IMR-90 (cell line): Measurements from ENCODE around the gene GNB1L. TPM values are rescaled to one million over a fixed set of nuclear protein-coding genes. Genes with fewer than 3 reads are reported as not detected.
A peak's percentile ranks its signal among the peaks of the same experiment; 100 is the strongest.

Source experiments
- ATAC-seq: fragments of 200-7000 bp; cut with Tn5 transposase; 2 replicates; pipeline ENCODE4 v1.9.1; 2020; ENCODE audit warnings: low read depth, mild to moderate bottlenecking, moderate library complexity
- BruUV-seq: library from RNA; stranded (reverse); fragments of 400-500 nt; replicated peaks from 2 replicates; lab custom pipeline; 2021; lab: Mats Ljungman, UMichigan
- CTCF ChIA-PET: fragments of 300-600 bp; formaldehyde crosslinking; extraction: SDS; loops from one replicate; lab custom pipeline; 2021; ENCODE audit warnings: antibody characterized with exemption; lab: Yijun Ruan, JAX
- POLR2A ChIA-PET: fragments of 300-600 bp; sonication (Branson Sonifier 250); formaldehyde crosslinking; loops from one replicate; lab custom pipeline; 2022; ENCODE audit warnings: antibody characterized with exemption; ENCODE audit not compliant: unreplicated experiment; lab: Charles Lee
- DNase-seq: peaks from one replicate; pipeline ENCODE4 v3.0.0; 2013
- H2AFZ ChIP-seq: replicated peaks from 2 replicates; pipeline ENCODE3; 2013; ENCODE audit warnings: low read length, mild to moderate bottlenecking; ENCODE audit not compliant: poor library complexity
- H2AK5ac ChIP-seq: 2 replicates; pipeline ENCODE4 v1.6.1; 2013; ENCODE audit warnings: low read depth, low read length, inconsistent platforms
- H2AK9ac ChIP-seq: replicated peaks from 2 replicates; pipeline ENCODE3; 2013; ENCODE audit warnings: mild to moderate bottlenecking, low read depth, low read length, moderate library complexity; ENCODE audit not compliant: poor library complexity
- H2BK120ac ChIP-seq: 2 replicates; pipeline ENCODE4 v1.6.1; 2013; ENCODE audit warnings: low read depth, low read length, inconsistent platforms
- H2BK15ac ChIP-seq: 3 replicates; pipeline ENCODE4 v1.6.1; 2013; ENCODE audit warnings: low read depth, low read length, inconsistent platforms
- H2BK20ac ChIP-seq: 2 replicates; pipeline ENCODE4 v1.6.1; 2013; ENCODE audit warnings: low read depth, mild to moderate bottlenecking, inconsistent platforms, low read length, moderate library complexity
- H2BK5ac ChIP-seq: 2 replicates; pipeline ENCODE4 v1.6.1; 2013; ENCODE audit warnings: mild to moderate bottlenecking, low read depth, low read length, inconsistent platforms; ENCODE audit not compliant: poor library complexity, severe bottlenecking
- H3K14ac ChIP-seq: replicated peaks from 2 replicates; pipeline ENCODE4 v1.6.1; 2013; ENCODE audit warnings: low read depth, low read length, inconsistent platforms
- H3K18ac ChIP-seq: 2 replicates; pipeline ENCODE4 v1.6.1; 2013; ENCODE audit warnings: low read depth, low read length, control low read depth
- H3K23ac ChIP-seq: 2 replicates; pipeline ENCODE4 v1.6.1; 2013; ENCODE audit warnings: low read depth, low read length, inconsistent platforms
- H3K27ac ChIP-seq: 2 replicates; pipeline ENCODE4 v1.5.1; 2013; ENCODE audit warnings: mild to moderate bottlenecking, control low read depth, low read length; ENCODE audit not compliant: insufficient read depth
- H3K27me3 ChIP-seq: 2 replicates; pipeline ENCODE4 v1.6.1; 2013; ENCODE audit warnings: low read length; ENCODE audit not compliant: control insufficient read depth, insufficient read depth
- H3K36me3 ChIP-seq: 2 replicates; pipeline ENCODE4 v1.6.1; 2013; ENCODE audit warnings: low read length, mixed read lengths; ENCODE audit not compliant: control insufficient read depth, insufficient read depth
- H3K4ac ChIP-seq: 2 replicates; pipeline ENCODE4 v1.6.1; 2013; ENCODE audit warnings: low read depth, low read length, inconsistent platforms
- H3K4me1 ChIP-seq: 2 replicates; pipeline ENCODE4 v1.6.1; 2013; ENCODE audit warnings: low read length, mixed read lengths; ENCODE audit not compliant: control insufficient read depth, insufficient read depth
- H3K4me2 ChIP-seq: 2 replicates; pipeline ENCODE4 v1.6.1; 2013; ENCODE audit warnings: low read depth, mild to moderate bottlenecking, control low read depth, low read length, moderate library complexity
- H3K4me3 ChIP-seq: 2 replicates; pipeline ENCODE4 v1.5.1; 2013; ENCODE audit warnings: low read depth, mild to moderate bottlenecking, control low read depth, low read length, moderate library complexity; ENCODE audit not compliant: insufficient read depth
- H3K56ac ChIP-seq: 2 replicates; pipeline ENCODE4 v1.6.1; 2013; ENCODE audit warnings: low read length, inconsistent platforms; ENCODE audit not compliant: insufficient read depth; ENCODE audit errors: extremely low read depth
- H3K79me1 ChIP-seq, 2 experiments: 2 replicates each; pipeline ENCODE4 v1.6.1; 2013; ENCODE audit warnings: low read length in 2 of 2, inconsistent platforms in 1 of 2, low read depth in 1 of 2
- H3K9ac ChIP-seq: 2 replicates; pipeline ENCODE4 v1.6.1; 2013; ENCODE audit warnings: low read depth, low read length, control low read depth
- H3K9me1 ChIP-seq: 2 replicates; pipeline ENCODE4 v1.6.1; 2013; ENCODE audit warnings: low read length, inconsistent platforms; ENCODE audit not compliant: insufficient read depth
- H3K9me3 ChIP-seq: 2 replicates; pipeline ENCODE4 v1.6.1; 2013; ENCODE audit warnings: low read length; ENCODE audit not compliant: control insufficient read depth, insufficient read depth
- H4K20me1 ChIP-seq: 2 replicates; pipeline ENCODE4 v1.6.1; 2013; ENCODE audit warnings: low read length, inconsistent platforms; ENCODE audit not compliant: insufficient read depth
- H4K5ac ChIP-seq: 2 replicates; pipeline ENCODE4 v1.6.1; 2013; ENCODE audit warnings: mild to moderate bottlenecking, low read depth, low read length, control low read depth
- H4K8ac ChIP-seq, 2 experiments: 2 replicates each; pipeline ENCODE4 v1.6.1; 2013; ENCODE audit warnings: low read depth in 2 of 2, low read length in 2 of 2, control low read depth in 1 of 2, inconsistent platforms in 1 of 2
- H4K91ac ChIP-seq: 2 replicates; pipeline ENCODE4 v1.6.1; 2013; ENCODE audit warnings: low read depth, low read length, inconsistent platforms; ENCODE audit not compliant: insufficient read depth
- BHLHE40 ChIP-seq: fragments of 150-350 bp; IDR thresholded peaks from 2 replicates; pipeline ENCODE4 v1.6.1; 2016; ENCODE audit warnings: mild to moderate bottlenecking, low read depth, low read length
- CEBPB ChIP-seq: IDR thresholded peaks from 2 replicates; pipeline ENCODE4 v1.6.1; 2012; ENCODE audit warnings: low read depth, low read length, improper control_type of control experiment
- CHD1 ChIP-seq: IDR thresholded peaks from 2 replicates; pipeline ENCODE4 v1.6.1; 2012; ENCODE audit warnings: low read depth, low read length, improper control_type of control experiment
- FOS ChIP-seq: fragments of 150-350 bp; IDR thresholded peaks from 2 replicates; pipeline ENCODE4 v1.6.1; 2016; ENCODE audit warnings: low read depth, low read length
- MAFK ChIP-seq: IDR thresholded peaks from 2 replicates; pipeline ENCODE4 v1.6.1; 2012; ENCODE audit warnings: low read depth, low read length, improper control_type of control experiment
- MAZ ChIP-seq: IDR thresholded peaks from 2 replicates; pipeline ENCODE4 v1.6.1; 2012; ENCODE audit warnings: low read depth, mild to moderate bottlenecking, low read length, improper control_type of control experiment, moderate library complexity, borderline replicate concordance
- MXI1 ChIP-seq: IDR thresholded peaks from 2 replicates; pipeline ENCODE4 v1.6.1; 2012; ENCODE audit warnings: low read depth, mild to moderate bottlenecking, low read length, moderate library complexity, borderline replicate concordance
- NFE2L2 ChIP-seq: fragments of 150-350 bp; IDR thresholded peaks from 2 replicates; pipeline ENCODE4 v1.6.1; 2016; ENCODE audit warnings: low read depth, mild to moderate bottlenecking, low read length
- POLR2A ChIP-seq: IDR thresholded peaks from 2 replicates; pipeline ENCODE4 v1.6.1; 2012; ENCODE audit warnings: mild to moderate bottlenecking, low read depth, low read length
- RAD21 ChIP-seq: IDR thresholded peaks from 2 replicates; pipeline ENCODE4 v1.6.1; 2012; ENCODE audit warnings: low read length, improper control_type of control experiment
- RCOR1 ChIP-seq: IDR thresholded peaks from 2 replicates; pipeline ENCODE4 v1.6.1; 2012; ENCODE audit warnings: mild to moderate bottlenecking, low read length, improper control_type of control experiment; ENCODE audit not compliant: insufficient replicate concordance
- RFX5 ChIP-seq: IDR thresholded peaks from 2 replicates; pipeline ENCODE4 v1.8.0; 2012; ENCODE audit warnings: low read depth, mild to moderate bottlenecking, low read length, moderate library complexity
- SMC3 ChIP-seq: fragments of 150-350 bp; IDR thresholded peaks from 2 replicates; pipeline ENCODE4 v1.6.1; 2016; ENCODE audit warnings: low read depth, mild to moderate bottlenecking, antibody characterized with exemption, low read length, moderate library complexity
- WGBS, 2 experiments: methylation state at CpG; one replicate each; pipeline versions ENCODE4 v1.1.5 to v1.1.7; 2013; ENCODE audit warnings: missing lambda C conversion rate in 2 of 2; ENCODE audit not compliant: insufficient read length in 1 of 2; ENCODE audit errors: extremely low coverage in 2 of 2; 5-methylcytosine and 5-hydroxymethylcytosine counted together
- dilution Hi-C: fragments of 300-500 bp; cut with HindIII; formaldehyde crosslinking; loops from one replicate; pipeline ENCODE4 v1.14.3; 2018; ENCODE audit warnings: low sequenced_read_pairs; ENCODE audit not compliant: unreplicated experiment
- in situ Hi-C: fragments of 300-500 bp; cut with MboI; formaldehyde crosslinking; loops from 3 replicates; pipeline ENCODE4 v1.14.3; 2019; ENCODE audit warnings: low sequenced_read_pairs, inconsistent platforms, mixed read lengths
- intact Hi-C: fragments of 100-400 bp; cut with micrococcal nuclease; formaldehyde crosslinking; loops from 2 replicates; pipeline ENCODE4 v1.10.0; 2022
- polyA plus RNA-seq, 3 experiments: library from polyadenylated mRNA; depleted of rRNA; stranded (reverse); fragments of >200 nt; gene quantifications; 2 replicates each; pipeline ENCODE4 v1.2.3, GENCODE V29; 2012; ENCODE audit warnings: low replicate concordance in 1 of 3
- total RNA-seq: library from RNA; depleted of rRNA; stranded (reverse); fragments of >200 nt; gene quantifications from 2 replicates; pipeline ENCODE4 v1.2.3, GENCODE V29; 2012
- TF ChIP-seq, protein P1 (sequence below): conservative IDR thresholded peaks from 2 replicates; pipeline ENCODE4 v1.5.1; 2012; ENCODE audit warnings: mild to moderate bottlenecking, low read depth, low read length, improper control_type of control experiment
- TF ChIP-seq, protein P2 (sequence below): fragments of 150-350 bp; IDR thresholded peaks from 2 replicates; pipeline ENCODE4 v1.6.1; 2017; ENCODE audit warnings: mild to moderate bottlenecking, antibody characterized with exemption, low read length, low read depth
- TF ChIP-seq, protein P3 (sequence below): fragments of 150-350 bp; IDR thresholded peaks from 2 replicates; pipeline ENCODE4 v1.6.1; 2016; ENCODE audit warnings: low read depth, mild to moderate bottlenecking, low read length, moderate library complexity, borderline replicate concordance

The GNB1L gene
- total and polyA plus RNA-seq, 2 of the 4 experiments (the other 2 are of a cell fraction): 2.5 to 4.4 TPM

DNA sequence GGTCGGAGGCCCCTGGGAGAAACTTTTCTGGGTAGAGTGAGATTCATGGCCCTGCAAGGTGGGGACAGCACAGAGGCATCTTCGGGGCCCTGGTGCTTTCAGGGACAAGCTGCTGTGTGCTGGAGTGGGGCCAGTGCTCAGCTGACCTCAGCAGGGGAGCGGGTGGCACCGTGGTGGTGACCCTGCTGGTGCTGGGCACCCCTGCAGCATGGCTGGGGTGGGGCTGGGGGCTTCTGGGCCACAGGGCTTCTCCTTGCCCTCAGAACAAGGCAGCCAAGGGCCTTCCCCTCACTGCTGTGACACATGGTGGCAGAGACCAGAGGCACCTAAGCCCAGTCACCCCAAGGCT, 24.9 kb upstream of the GNB1L start:
- Histone ChIP-seq H3K14ac (peak overlapping the region; percentile 96), H2BK20ac (peak overlapping the region; percentile 100), H2AK9ac (peak overlapping the region; percentile 97), H3K4me2 (no peak overlapping the region), H3K36me3 (no peaks in the 10 kb centered on the region), H3K4me3 (no peak overlapping the region), H3K56ac (peak overlapping the region; percentile 46; the same call in 1 of the 2 replicates), H3K9me1 (peaks cover 54% of the 10 kb centered on the region), H2BK5ac (peak overlapping the region; percentile 97), H3K27me3 (no peaks in the 10 kb centered on the region), H3K9me3 (no peaks in the 10 kb centered on the region), H2BK120ac (peak overlapping the region; percentile 100), H4K20me1 (peaks cover 4% of the 10 kb centered on the region), H3K18ac (peak overlapping the region; percentile 58), H2AK5ac (peak overlapping the region; percentile 99), H3K4me1 (peaks cover 54% of the 10 kb centered on the region), H3K9ac (no peak overlapping the region; the same call in 1 of the 2 replicates), H3K79me1 (peaks cover 18 to 51% of the 10 kb centered on the region in 2 experiments), H2AFZ (peak overlapping the region; percentile 72), H3K4ac (peak overlapping the region; percentile 99), H4K5ac (peak overlapping the region; percentile 68), H3K23ac (peak overlapping the region; percentile 96), H2BK15ac (peak overlapping the region; percentile 95; the same call in 2 of the 3 replicates), H4K8ac (peak overlapping the region; percentile 93 to 96), H3K27ac (peak overlapping the region; percentile 84), H4K91ac (peak overlapping the region; percentile 100)
- POLR2A ChIA-PET: no interaction called here
- CTCF ChIA-PET: interaction anchor here (0.6 kb wide), 1 partner anchor 78 kb away, joined by 4 read pairs; no protein-coding TSS in a partner anchor
- WGBS, 2 experiments: no CpG with 5 or more reads among the region's 4 CpGs
- intact Hi-C loops: no loop called here
- dilution Hi-C loops: no loop called here
- no peak for DNase-seq
- TF ChIP-seq CEBPB: no peak
- no peak for TF ChIP-seq RCOR1
- TF ChIP-seq, protein P1, sequence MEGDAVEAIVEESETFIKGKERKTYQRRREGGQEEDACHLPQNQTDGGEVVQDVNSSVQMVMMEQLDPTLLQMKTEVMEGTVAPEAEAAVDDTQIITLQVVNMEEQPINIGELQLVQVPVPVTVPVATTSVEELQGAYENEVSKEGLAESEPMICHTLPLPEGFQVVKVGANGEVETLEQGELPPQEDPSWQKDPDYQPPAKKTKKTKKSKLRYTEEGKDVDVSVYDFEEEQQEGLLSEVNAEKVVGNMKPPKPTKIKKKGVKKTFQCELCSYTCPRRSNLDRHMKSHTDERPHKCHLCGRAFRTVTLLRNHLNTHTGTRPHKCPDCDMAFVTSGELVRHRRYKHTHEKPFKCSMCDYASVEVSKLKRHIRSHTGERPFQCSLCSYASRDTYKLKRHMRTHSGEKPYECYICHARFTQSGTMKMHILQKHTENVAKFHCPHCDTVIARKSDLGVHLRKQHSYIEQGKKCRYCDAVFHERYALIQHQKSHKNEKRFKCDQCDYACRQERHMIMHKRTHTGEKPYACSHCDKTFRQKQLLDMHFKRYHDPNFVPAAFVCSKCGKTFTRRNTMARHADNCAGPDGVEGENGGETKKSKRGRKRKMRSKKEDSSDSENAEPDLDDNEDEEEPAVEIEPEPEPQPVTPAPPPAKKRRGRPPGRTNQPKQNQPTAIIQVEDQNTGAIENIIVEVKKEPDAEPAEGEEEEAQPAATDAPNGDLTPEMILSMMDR: no peak
- TF ChIP-seq MXI1: no peak
- no peak for TF ChIP-seq NFE2L2
- TF ChIP-seq MAFK: no peak
- no peak for TF ChIP-seq MAZ
- TF ChIP-seq BHLHE40: no peak
- no peak for TF ChIP-seq POLR2A
- TF ChIP-seq, protein P2, sequence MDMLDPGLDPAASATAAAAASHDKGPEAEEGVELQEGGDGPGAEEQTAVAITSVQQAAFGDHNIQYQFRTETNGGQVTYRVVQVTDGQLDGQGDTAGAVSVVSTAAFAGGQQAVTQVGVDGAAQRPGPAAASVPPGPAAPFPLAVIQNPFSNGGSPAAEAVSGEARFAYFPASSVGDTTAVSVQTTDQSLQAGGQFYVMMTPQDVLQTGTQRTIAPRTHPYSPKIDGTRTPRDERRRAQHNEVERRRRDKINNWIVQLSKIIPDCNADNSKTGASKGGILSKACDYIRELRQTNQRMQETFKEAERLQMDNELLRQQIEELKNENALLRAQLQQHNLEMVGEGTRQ: no peak
- TF ChIP-seq SMC3: no peak
- TF ChIP-seq, protein P3, sequence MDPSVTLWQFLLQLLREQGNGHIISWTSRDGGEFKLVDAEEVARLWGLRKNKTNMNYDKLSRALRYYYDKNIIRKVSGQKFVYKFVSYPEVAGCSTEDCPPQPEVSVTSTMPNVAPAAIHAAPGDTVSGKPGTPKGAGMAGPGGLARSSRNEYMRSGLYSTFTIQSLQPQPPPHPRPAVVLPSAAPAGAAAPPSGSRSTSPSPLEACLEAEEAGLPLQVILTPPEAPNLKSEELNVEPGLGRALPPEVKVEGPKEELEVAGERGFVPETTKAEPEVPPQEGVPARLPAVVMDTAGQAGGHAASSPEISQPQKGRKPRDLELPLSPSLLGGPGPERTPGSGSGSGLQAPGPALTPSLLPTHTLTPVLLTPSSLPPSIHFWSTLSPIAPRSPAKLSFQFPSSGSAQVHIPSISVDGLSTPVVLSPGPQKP: no peak
- no peak for TF ChIP-seq RAD21
- TF ChIP-seq RFX5: no peak
- TF ChIP-seq FOS: no peak
- TF ChIP-seq CHD1: no peak
- no TSS peak for BruUV-seq
- in situ Hi-C loops: no loop called here
- no peak for ATAC-seq
